ENCODE data around the gene KCNMA1.

KCNMA1 gene

DNA sequence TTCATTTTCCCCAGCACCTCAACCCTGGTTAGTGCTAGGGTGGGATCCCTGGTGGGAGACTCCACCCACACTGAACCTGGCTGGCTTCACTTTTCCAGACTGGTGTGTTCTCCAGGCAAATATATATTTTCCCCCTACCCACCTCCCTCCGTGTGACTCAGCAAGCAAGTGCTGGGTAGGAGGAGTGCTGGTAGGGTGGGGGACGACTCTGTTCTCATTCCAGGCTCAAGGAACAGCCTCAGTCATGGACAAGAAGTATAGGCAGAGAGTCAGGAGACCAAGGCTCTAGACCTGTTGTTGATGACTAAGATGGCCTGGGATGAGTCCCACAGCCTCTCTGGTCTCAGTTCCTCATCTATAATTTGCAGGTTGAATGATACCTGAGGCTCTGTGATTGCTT is 328.1 kb downstream of the KCNMA1 start:
- no peak for DNase-seq (ENCODE audit: low read depth in 1 of 2, low spot score in 1 of 2)

DNA sequence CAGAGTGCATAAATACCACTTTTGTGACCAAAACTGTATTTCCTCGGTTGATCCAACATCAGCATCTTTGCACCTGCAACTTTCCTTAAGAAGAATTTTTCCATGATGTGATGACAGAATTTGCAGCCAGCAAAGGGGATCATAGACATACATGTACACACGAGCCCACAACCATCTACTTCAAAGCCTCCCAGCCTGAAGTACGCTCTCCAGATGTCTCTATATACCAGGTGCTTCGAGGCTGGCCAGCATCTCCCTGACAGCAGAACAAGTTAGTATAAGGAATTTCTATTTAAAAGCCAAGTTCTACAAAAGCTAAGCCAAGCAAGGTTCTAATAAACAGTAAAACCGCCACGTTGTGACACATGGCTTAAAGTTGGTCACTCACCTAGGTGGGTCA is 328.5 kb downstream of the KCNMA1 start:
- DNase-seq (ENCODE audit: low read depth in 1 of 2, low spot score in 1 of 2), result no peak

DNA sequence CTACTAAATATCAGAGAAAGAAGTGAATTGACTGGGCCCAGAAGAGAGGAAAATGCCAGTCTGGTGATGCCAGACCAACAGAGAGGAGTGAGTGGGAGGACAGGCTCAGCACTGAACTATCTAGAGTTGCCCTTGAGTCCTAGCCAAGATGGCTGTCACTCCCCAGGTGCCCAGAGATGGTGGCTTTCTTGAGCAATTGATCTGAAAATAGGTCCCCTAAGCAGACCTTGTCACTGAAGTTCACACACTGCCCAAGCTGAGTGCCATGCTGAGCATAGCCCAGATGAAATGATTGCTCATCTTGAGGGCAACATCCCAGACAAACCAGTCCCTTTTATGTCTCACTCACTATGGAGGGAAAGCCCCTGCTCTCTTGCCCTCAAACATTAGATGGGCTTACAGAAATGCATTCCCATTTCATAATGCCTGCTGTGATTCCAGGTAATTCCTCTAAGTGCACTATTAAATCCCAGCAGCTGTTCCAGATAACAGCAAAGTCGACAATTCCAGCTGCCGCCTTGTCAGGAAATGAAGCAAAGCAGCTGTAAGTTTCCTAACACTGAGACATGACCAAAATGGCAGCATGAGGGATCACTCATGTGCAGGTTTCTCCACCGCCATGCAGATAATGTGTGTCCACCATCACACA is 329.4 kb downstream of the KCNMA1 start:
- no peak for DNase-seq (ENCODE audit: low read depth in 1 of 2, low spot score in 1 of 2)

DNA sequence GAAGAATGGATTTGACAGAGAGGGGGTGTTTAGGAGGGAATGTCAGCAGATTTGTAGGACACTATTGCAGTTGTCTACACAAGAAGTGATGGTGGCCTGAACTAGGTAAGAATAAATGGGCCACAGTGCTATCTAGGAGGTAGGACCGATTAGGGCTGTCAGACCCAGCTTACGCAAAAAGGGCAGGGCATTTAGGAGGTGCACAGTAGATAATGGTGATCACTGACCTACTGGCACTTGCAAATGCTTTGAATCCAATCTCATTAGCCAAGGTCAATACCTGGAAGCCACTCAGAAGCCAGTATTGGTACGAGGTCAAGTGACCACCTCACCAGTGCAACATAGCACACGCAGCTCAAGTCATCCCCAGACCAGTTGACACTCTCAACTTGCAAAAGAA is 330.9 kb downstream of the KCNMA1 start:
- DNase-seq (ENCODE audit: low read depth in 1 of 2, low spot score in 1 of 2), result no peak

DNA sequence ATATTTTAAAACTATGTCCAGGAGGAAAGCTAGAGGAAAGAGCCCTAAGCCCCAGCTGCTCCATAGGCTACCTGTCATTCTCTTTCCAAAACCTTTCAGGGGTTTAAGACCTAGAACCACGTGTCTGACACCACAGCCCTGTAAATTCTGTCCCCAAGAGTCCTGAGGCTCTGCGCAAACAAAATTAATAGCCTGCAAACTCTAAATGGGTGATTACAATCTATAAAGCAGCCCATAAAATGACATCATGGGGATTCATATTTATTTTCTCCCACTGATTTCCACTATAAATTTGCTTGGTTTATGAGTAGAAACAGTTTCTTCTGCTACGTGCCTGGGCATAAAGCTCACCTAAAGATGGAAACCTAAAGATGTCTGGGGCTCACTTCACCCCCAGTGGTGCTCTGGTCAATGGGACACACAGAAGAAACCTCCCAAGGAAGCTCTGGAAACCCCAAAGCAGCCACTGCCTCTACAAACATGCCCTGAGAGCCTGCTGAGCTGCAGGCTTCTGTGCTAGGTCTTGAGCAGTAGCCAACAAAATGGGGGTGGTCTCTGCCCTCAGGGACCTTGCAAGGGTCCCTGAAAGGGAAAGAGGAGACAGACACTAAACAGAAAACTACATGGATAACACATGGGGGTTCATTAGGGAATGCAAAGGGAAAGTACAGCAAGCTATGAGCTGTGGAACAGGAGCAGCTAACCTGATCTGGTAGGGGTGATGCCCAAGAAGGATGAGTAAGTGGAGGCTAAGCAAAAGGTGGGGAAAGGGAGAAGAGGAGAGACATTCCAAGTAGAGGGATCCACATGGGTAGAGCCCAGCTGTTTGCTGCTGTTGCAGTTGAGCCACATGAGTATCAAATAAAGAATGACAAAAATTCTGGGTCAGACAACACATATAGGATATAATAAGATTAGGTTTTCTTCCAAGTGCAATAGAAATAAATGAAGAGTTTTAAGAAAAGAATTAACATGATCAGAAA is 331.7 kb downstream of the KCNMA1 start:
- DNase-seq (ENCODE audit: low read depth in 1 of 2, low spot score in 1 of 2), result no peak

DNA sequence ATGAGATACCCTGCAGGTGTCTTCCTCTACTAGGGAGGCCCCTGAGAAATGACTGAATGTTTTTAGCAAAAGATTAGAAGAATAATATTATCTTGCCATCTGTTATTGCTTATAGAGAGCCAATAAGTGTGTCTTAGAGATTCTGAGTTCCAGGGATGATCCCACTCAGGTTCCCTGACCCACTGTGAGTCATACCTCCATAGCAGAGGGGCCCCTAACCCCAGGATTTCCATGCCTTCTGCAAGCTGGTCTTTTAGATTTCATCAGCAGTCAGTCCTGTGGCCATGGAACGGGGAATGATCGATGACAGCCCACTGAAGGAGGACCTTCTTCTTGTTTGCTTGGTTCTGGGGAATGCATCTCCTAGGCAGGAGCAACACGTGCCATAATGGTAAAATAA is 333.4 kb downstream of the KCNMA1 start:
- no peak for DNase-seq (ENCODE audit: low read depth in 1 of 2, low spot score in 1 of 2)

DNA sequence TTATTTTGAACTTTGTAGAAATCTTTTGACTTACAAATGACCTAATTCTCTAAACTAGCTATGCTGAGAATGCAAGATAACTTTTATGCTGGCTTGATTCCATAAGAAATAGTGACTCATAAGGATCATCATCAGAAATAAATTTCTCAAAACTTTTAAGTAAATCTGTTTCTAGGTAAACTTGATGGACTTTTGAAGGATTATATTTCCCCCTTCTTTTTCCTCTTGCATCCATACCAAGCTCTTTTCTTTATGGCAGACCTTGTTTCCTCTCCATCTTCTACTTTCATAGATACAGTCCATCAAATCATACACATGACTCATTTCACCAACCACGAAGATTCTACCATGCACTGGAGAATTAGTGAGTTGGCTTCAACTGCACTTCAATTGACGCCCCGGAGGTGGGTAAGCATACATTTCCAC is 336.3 kb downstream of the KCNMA1 start:
- DNase-seq (ENCODE audit: low read depth in 1 of 2, low spot score in 1 of 2), result no peak

DNA sequence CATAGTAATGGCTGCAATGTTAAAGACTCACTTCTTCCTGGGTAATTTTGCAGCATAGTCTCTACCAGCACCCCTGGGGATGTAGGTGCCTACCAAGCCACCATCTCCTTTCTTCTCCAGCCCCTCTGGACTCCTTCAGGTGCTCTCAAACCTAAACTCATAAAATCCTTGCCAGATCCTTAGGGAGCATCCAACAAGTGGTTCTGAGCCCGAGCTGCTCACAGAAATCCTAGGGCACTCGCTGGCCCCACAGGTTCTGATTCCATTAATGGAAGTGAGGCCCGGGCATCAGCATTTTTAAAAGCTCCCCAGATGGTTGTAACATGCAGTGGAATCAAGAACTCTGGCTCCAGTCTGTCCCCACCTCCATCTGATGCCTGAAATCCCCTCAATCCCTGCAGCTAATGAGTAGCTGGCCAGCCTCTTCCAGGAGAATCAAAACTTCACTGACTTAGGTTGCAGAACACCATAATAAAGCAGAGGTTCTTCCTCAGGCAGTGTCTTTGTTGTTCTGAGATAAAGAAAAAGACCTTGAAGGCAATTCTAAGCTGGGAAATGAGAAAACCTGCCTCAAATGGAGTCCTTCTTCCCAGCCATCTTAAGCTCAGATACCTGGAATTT is 336.8 kb downstream of the KCNMA1 start:
- DNase-seq (ENCODE audit: low read depth in 1 of 2, low spot score in 1 of 2), result no peak

DNA sequence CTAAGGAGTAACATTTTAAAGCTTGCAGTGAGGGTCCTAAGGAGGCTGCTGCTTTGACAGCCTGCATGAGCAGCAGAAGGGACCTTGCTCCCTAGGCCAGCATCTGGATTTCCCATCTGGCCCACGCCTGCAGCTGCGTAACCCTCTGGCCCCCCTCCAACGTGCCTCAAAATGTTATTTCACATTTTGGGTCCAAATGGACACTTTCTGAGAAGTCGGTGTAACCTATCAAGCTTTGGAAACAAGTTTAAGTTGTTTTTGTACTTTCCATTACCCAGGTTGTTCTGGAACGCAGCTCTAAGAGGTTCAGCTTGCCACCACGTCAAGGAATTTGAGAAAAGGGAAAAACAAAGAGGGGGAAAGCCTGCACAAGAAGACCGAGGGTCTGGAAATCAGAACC is 338.3 kb downstream of the KCNMA1 start:
- DNase-seq (ENCODE audit: low read depth in 1 of 2, low spot score in 1 of 2), result no peak

DNA sequence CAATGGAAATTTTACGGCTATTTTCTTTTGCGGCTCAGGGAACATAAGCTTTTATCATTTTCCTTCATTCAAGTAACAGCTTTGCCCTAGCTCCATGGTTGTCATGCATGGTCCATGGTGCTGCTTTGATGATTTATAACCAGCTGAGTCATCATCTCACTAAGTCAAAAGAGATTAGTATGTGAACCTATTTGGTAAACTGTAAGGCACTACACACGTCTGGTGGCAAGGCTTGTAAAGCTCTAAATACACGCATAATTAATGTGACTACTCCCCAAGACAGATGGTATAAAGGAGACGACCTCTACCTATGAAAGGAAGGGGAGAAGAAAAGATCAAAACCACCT is 340.2 kb downstream of the KCNMA1 start:
- no peak for DNase-seq (ENCODE audit: low read depth in 1 of 2, low spot score in 1 of 2)

DNA sequence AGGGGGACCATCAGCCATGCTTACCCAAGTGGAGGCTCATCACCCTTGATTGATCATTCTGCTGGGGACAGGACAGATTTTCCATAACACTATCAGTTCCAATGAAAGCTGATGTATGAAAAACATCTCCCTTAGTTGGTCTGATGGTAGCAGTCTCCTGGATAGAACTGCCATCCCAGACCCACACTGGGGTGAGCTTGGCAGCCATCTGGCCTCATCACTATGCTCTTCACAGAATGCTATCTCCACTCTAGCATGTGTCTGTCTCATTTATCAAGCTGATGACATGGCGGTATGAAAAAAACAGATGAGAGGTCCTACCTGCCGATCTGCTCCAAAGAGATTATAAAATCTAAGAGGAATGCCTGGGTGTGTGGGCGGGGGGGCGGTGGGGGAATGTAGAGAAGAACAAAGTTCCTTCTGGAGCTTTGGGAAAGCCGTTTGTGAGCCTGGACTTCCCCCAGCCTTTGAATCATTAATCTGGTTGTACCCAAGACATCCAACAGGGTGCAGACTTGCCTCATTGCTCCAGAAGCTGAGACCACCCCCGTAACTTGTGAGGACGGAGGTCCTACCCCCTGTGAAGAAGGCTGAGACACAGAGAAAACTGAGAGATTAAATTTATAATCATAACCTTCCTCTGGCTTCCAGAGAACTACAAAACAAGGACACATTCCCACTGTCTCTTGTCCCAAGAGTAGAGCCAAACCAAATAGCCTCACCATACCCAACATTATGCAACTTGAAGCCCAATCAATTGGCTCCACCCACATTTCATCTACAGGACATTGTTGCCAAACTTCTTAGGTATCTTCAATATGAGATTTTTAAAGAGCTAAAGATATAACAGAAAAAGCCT is 340.8 kb downstream of the KCNMA1 start:
- DNase-seq (ENCODE audit: low read depth in 1 of 2, low spot score in 1 of 2), result no peak

DNA sequence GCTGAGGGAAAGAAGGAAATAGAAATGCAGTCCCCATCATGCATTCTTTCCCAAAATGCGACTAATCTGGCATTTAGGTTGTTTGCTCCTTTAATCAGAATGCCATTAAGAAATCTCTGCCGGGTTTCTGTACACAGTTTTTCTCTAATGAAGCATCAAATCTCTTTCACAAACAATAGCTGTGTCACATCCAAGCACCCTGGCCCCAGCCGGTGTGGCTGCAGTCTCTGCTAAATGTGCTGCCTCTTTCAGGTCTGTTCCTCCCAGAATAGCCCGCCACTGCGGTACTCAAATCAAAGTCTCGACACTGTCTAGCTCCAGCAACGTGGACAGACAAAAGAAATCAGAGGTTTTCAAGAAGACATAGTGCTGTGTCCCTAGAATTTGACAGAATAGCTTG is 343.8 kb downstream of the KCNMA1 start:
- DNase-seq (ENCODE audit: low read depth in 1 of 2, low spot score in 1 of 2), result no peak

DNA sequence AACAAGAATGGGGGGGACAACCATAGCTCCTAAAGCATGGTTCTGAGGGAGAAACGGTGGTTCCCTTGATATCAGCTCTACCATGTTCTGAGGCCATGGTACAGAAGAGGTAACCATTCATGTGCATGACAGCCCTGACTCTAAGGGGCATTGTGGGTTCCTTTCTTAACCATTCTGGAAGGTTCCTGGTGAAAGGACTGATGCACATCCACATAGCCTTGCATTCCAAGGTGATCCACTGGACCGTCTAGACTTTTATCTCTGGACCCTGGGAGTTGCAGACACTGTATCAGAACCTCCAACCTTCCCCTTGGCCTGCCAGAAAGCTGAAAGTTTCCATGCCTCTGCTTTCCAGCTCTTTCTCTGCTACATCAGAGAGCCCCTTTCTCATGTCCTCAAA is 344.3 kb downstream of the KCNMA1 start:
- no peak for DNase-seq (ENCODE audit: low read depth in 1 of 2, low spot score in 1 of 2)

DNA sequence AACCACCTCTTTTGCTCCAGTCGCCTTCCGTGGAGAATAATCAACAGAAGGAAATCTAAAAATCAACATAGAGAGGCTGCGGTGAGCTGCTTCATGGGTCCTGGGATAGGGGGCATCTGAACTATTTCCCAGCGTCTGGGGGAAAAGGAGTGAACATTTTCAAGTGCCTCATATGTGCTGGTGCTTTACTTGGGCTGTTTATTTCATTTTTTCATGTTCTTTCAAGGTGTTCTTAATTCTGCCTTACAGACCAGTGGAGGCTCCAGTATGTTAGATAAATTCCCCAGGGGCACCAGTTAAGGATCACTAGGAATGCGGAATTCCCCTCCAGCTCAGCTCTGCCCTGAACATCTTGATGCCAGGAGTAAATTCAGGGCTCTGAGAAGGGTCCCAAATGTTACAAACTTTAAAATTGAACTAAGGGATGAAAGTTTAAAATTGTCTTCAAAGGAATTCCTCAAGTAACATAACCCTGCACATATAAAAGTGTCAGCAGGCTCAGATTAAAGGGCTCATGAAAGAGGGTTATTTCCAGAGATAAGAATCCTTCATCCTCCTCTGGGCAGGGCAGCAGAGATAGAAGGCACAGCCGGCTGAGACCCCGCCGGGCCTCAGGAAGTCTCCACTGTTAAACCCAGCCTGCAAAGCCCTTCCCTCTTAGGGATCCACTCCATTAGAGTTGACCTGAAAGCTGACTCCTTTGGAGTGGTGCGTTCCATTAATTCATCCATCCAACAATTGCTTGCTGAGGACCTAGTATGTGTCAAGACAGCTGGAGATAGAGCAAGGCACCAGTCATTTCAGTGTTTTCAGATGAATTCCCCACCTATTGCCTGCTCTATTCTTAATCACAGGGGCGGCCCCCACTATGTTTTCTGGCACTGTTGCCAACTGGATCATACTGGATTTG is 345.8 kb downstream of the KCNMA1 start:
- DNase-seq (ENCODE audit: low read depth in 1 of 2, low spot score in 1 of 2), result no peak

DNA sequence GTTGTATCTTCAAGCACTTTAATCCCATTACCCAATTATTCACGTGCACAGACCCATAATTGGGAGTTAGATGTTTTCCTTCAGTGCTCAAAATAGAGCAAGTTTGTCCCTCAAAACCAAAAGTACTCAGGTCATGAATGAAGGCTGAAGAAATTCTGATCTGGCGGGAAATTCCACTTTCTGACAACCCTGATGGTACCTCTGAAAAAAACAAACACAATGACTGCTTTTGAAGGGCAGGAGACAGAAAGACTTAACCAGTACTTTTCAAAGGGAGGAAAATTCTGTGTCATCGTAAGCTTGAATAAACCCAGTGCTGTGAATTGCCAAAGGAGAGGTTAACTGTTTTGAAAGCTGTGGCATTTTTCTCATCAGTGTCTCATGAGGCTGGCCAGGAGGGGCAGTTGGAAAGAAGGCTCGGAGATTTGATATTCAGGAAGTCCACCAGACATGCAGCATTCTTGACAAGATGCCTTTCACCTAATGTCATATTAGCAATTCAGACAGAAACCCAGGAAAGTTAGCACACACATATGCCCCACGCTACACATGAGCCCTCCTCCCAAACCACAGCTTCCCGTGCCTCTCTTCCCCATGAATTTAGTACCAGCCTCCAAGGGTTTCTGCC is 347.0 kb downstream of the KCNMA1 start:
- no peak for DNase-seq (ENCODE audit: low read depth in 1 of 2, low spot score in 1 of 2)

DNA sequence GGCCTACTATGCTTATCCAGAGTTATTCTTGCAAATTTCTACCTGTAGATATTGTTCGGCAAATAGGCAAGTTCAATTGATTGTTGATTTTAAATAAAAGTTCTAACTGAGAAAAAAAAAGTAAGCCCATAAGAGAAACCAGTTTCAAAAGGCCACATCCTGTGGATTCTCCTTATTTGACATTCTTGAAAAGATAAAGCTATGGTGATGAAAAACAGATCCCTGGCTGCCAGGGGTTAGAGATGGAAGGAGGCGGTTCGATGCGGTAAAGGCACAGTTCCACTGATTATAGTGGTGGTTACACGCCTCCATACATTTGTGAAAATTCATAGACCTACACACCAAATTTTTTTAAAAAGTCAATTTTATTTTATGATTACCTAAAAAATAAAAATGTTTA is 347.8 kb downstream of the KCNMA1 start:
- DNase-seq (ENCODE audit: low read depth in 1 of 2, low spot score in 1 of 2), result no peak

DNA sequence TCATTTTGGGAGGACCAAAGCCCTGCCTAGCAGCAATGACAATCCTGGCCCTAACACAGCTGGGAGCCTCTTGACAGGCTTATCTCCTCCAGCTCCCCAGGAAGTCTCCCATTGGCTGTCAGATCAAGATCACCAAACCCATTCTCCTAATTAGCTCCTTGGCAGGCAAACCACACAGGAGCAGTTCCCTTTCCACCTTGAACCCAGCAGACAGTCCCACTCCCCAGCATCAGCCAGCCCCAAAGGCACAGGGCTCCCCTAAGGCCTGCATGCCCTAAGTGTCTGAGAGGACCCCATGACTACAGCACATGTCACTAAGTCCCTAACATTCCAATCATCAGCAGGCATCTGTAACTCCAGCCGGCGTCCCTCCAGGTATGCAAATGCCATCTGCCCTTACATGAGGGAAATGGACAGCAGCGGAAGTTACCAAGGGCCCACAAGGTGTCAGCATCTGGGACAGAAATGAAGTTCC is 348.5 kb downstream of the KCNMA1 start:
- no peak for DNase-seq (ENCODE audit: low read depth in 1 of 2, low spot score in 1 of 2)

DNA sequence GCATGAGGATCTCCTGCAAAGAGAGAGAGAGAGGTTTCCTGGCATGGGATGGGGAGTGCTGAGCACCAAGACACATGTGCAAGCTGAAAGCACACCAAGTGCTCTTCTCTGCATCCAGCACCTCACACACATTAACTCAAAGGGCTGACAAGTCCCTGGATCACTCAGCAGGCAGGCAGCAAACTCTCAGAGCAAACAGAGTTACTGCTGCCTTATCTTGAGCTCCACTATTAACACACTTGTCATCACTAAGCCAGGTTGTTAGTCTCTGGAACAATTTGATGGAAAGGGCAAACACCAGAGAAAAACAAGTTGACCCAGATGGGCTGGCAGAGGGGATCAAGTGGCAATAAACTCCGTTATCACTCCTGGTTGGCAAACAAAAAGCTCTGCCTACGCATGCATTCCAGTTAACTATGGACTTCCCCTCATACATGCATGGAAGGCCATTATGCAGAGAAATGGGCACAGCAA is 349.9 kb downstream of the KCNMA1 start:
- DNase-seq (ENCODE audit: low read depth in 1 of 2, low spot score in 1 of 2), result no peak

All from activated T-helper 1 cell treated with anti-CD3 and anti-CD28 coated beads, Interleukin-2, amount 50 U/mL, for 16 hours (primary cell).